Fibroblast of lung (primary cell): ENCODE results near the gene ITGA3.

Experiments
- CTCF ChIP-seq, 2 donors: IDR thresholded peaks in 1 of 2; conservative IDR thresholded peaks in 1 of 2; 1 replicate in 1 of 2; 2 replicates in 1 of 2; pipeline ENCODE4 v1.5.1; 2011 to 2012; ENCODE audit warnings: low read length in 2 of 2, control low read depth in 1 of 2, inconsistent platforms in 1 of 2, low read depth in 1 of 2, mild to moderate bottlenecking in 1 of 2
- EZH2 ChIP-seq: IDR thresholded peaks from 2 replicates; pipeline ENCODE4 v1.5.1; 2012; ENCODE audit warnings: low read length, control low read depth, mild to moderate bottlenecking; ENCODE audit errors: missing control alignments

GRCh38 chr17:50036455-50037261 is 19.3 kb upstream of the ITGA3 start:
- TF ChIP-seq CTCF (conservative IDR thresholded peaks at IDR 0.05 in 1 of 2, IDR thresholded peaks at IDR 0.05 in 1 of 2; ENCODE audit: low read depth in 1 of 2, low read length in 2 of 2) (no peak), EZH2 (no peak)
